GM12878 (cell line): ENCODE measurements around the gene SH3D19. TPM values are rescaled to one million over a fixed set of nuclear protein-coding genes. Genes with fewer than 3 reads are reported as not detected.

Source experiments
- ATAC-seq: fragments of 200-7000 bp; cut with Tn5 transposase; 3 replicates; pipeline ENCODE4 v1.9.1; 2020; ENCODE audit warnings: mild to moderate bottlenecking, moderate library complexity
- BruUV-seq: library from RNA; stranded (reverse); fragments of 400-500 nt; replicated peaks from 2 replicates; lab custom pipeline; 2021; lab: Mats Ljungman, UMichigan
- CTCF ChIA-PET: fragments of 300-600 bp; sonication (Branson Sonifier 250); formaldehyde crosslinking; extraction: SDS; loops from one replicate; lab custom pipeline; 2021; ENCODE audit warnings: inconsistent platforms; lab: Yijun Ruan, JAX
- POLR2A ChIA-PET: fragments of 350-600 bp; formaldehyde crosslinking; extraction: SDS; loops from one replicate; lab custom pipeline; 2021; ENCODE audit warnings: inconsistent platforms; lab: Charles Lee
- RAD21 ChIA-PET: fragments of 300-600 bp; sonication (Branson Sonifier 250); formaldehyde crosslinking; loops from one replicate; lab custom pipeline; 2023; ENCODE audit warnings: antibody characterized with exemption; ENCODE audit not compliant: unreplicated experiment; lab: Charles Lee
- SMC1A ChIA-PET: fragments of 300-600 bp; sonication (Branson Sonifier 250); formaldehyde crosslinking; loops from one replicate; lab custom pipeline; 2023; ENCODE audit not compliant: unreplicated experiment, uncharacterized antibody; lab: Charles Lee
- DNase-seq: peaks from one replicate; pipeline ENCODE4 v3.0.0-alpha.2; 2011; ENCODE audit warnings: low read depth, low spot score
- FAIRE-seq: peaks from 3 replicates; lab custom pipeline; 2011; peaks lifted over from hg19 to GRCh38; lab: Jason Lieb, UNC
- H2AFZ ChIP-seq: 2 replicates; pipeline ENCODE4 v1.6.0; 2011; ENCODE audit warnings: low read depth, low read length, control low read depth; ENCODE audit not compliant: control insufficient read depth
- H3K27ac ChIP-seq: 2 replicates; pipeline ENCODE4 v1.5.1; 2011; ENCODE audit warnings: control low read depth; ENCODE audit not compliant: control insufficient read depth, insufficient read depth
- H3K27me3 ChIP-seq, 2 experiments: replicated peaks in 1 of 2; 2 replicates each; pipeline versions ENCODE4 v1.6.0 to v1.6.1; 2011; ENCODE audit warnings: low read length in 1 of 2; ENCODE audit not compliant: control insufficient read depth in 2 of 2, insufficient read depth in 2 of 2
- H3K36me3 ChIP-seq, 2 experiments: 2 replicates each; pipeline ENCODE4 v1.5.1; 2011; ENCODE audit warnings: low read length in 1 of 2; ENCODE audit not compliant: control insufficient read depth in 2 of 2, insufficient read depth in 2 of 2
- H3K4me1 ChIP-seq: 2 replicates; pipeline ENCODE4 v1.6.1; 2011; ENCODE audit warnings: mild to moderate bottlenecking, low read length, moderate library complexity, mixed read lengths; ENCODE audit not compliant: control insufficient read depth, insufficient read depth
- H3K4me2 ChIP-seq: 2 replicates; pipeline ENCODE4 v1.6.0; 2011; ENCODE audit warnings: control low read depth; ENCODE audit not compliant: control insufficient read depth, insufficient read depth
- H3K4me3 ChIP-seq: fragments of 200-600 bp; sonication (generic); 2 replicates; pipeline ENCODE4 v1.5.1; 2016
- H3K79me2 ChIP-seq: 2 replicates; pipeline ENCODE4 v1.6.0; 2011; ENCODE audit warnings: low read length; ENCODE audit not compliant: control insufficient read depth, insufficient read depth
- H3K9ac ChIP-seq: 2 replicates; pipeline ENCODE4 v1.8.0; 2011; ENCODE audit warnings: low read length, control low read depth, mixed read lengths; ENCODE audit not compliant: control insufficient read depth, insufficient read depth
- H3K9me3 ChIP-seq: replicated peaks from 3 replicates; pipeline ENCODE4 v1.5.1; 2011; ENCODE audit warnings: mild to moderate bottlenecking, low read length; ENCODE audit not compliant: control insufficient read depth, insufficient read depth
- H4K20me1 ChIP-seq: 2 replicates; pipeline ENCODE4 v1.6.0; 2011; ENCODE audit not compliant: control insufficient read depth, insufficient read depth
- ATF2 ChIP-seq: IDR thresholded peaks from 2 replicates; pipeline ENCODE4 v1.6.1; 2012; ENCODE audit warnings: low read length, inconsistent platforms
- BHLHE40 ChIP-seq, 2 experiments: fragments of 450-650 bp in 1 of 2; IDR thresholded peaks; 2 replicates each; pipeline ENCODE4 v1.6.1; 2011 to 2017; ENCODE audit warnings: low read depth in 2 of 2, borderline replicate concordance in 1 of 2, improper control_type of control experiment in 1 of 2, low read length in 1 of 2, mild to moderate bottlenecking in 1 of 2
- CREM ChIP-seq: IDR thresholded peaks from 2 replicates; pipeline ENCODE4 v1.6.1; 2014; ENCODE audit warnings: antibody characterized with exemption, low read depth
- ELK1 ChIP-seq: IDR thresholded peaks from 2 replicates; pipeline ENCODE4 v1.6.1; 2012; ENCODE audit warnings: low read depth, low read length, improper control_type of control experiment
- GATAD2B ChIP-seq: fragments of 450-650 bp; conservative IDR thresholded peaks from 2 replicates; pipeline ENCODE4 v1.6.1; 2017; ENCODE audit warnings: low read depth, mild to moderate bottlenecking, moderate library complexity
- NR2F1 ChIP-seq: fragments of 450-650 bp; conservative IDR thresholded peaks from 2 replicates; pipeline ENCODE4 v1.6.1; 2017; ENCODE audit warnings: mild to moderate bottlenecking
- PAX5 ChIP-seq: IDR thresholded peaks from 2 replicates; pipeline ENCODE4 v1.6.1; 2011; ENCODE audit warnings: low read depth, low read length, borderline replicate concordance
- POLR2AphosphoS5 ChIP-seq: IDR thresholded peaks from 2 replicates; pipeline ENCODE4 v1.6.1; 2011; ENCODE audit warnings: mild to moderate bottlenecking, low read length, inconsistent platforms
- SKIL ChIP-seq: fragments of 450-650 bp; IDR thresholded peaks from 2 replicates; pipeline ENCODE4 v1.6.1; 2017; ENCODE audit warnings: mild to moderate bottlenecking, low read depth, inconsistent platforms; ENCODE audit not compliant: poor library complexity, severe bottlenecking
- SMAD5 ChIP-seq: IDR thresholded peaks from 2 replicates; pipeline ENCODE4 v1.6.1; 2016; ENCODE audit warnings: antibody characterized with exemption, low read depth
- SRF ChIP-seq, 2 experiments: IDR thresholded peaks; 2 replicates each; pipeline ENCODE4 v1.6.1; 2011; ENCODE audit warnings: low read depth in 2 of 2, low read length in 2 of 2, mild to moderate bottlenecking in 1 of 2, moderate library complexity in 1 of 2
- TCF3 ChIP-seq: IDR thresholded peaks from 2 replicates; pipeline ENCODE4 v1.6.1; 2012; ENCODE audit warnings: low read depth, mild to moderate bottlenecking, low read length, borderline replicate concordance; ENCODE audit not compliant: insufficient read depth
- WGBS: methylation state at CpG from one replicate; pipeline ENCODE4 v1.1.6; 2016; ENCODE audit warnings: low lambda C conversion rate; ENCODE audit not compliant: insufficient replicate concordance, insufficient coverage; ENCODE audit errors: missing lambda C conversion rate; 5-methylcytosine and 5-hydroxymethylcytosine counted together
- in situ Hi-C: fragments of 300-500 bp; cut with MboI; formaldehyde crosslinking; loops from 9 replicates; pipeline ENCODE4 v1.14.3; 2018; ENCODE audit warnings: mixed read lengths
- intact Hi-C: fragments of 100-400 bp; cut with micrococcal nuclease; formaldehyde crosslinking; loops from one replicate; pipeline ENCODE4 v1.14.2; 2022; ENCODE audit not compliant: unreplicated experiment
- polyA plus RNA-seq, 11 experiments: library from polyadenylated mRNA; depleted of rRNA in 4 of 11; unstranded in 6 of 11; stranded (reverse) in 5 of 11; fragments of >200 nt; fragmentation: Nextera tagmentation in 4 of 11; fragmentation: Illumina TruSeq in 1 of 11; extraction: Ambion mirVana in 4 of 11; extraction: Trizol in 1 of 11; gene quantifications; 1 replicate in 1 of 11; 2 replicates in 10 of 11; pipeline versions ENCODE4 v1.2.1 to v1.2.3, GENCODE V29; 2011 to 2016; ENCODE audit warnings: inconsistent platforms in 2 of 11, missing spikeins in 2 of 11, low read depth in 1 of 11
- total RNA-seq, 4 experiments: library from RNA; depleted of rRNA in 3 of 4; stranded (reverse); fragments of >200 nt in 3 of 4; fragmentation: Illumina TruSeq in 1 of 4; extraction: Trizol in 1 of 4; gene quantifications; 2 replicates each; pipeline versions ENCODE4 v1.2.1 to v1.2.3, GENCODE V29; 2013 to 2021

The SH3D19 gene
- total and polyA plus RNA-seq, 10 of the 15 experiments (the other 5 are each of a cell fraction or from before 2014, with no cell fraction given) = 0.03 to 6.9 (median 0.33) TPM; not detected in 3

GRCh38 chr4:151324752-151325110 lies 674 bp downstream of the SH3D19 start:
- H3K4me1 ChIP-seq = no peaks in the 10 kb centered on the region
- no peak overlapping the region for H3K4me3 ChIP-seq
- DNase-seq (no peak), ATAC-seq (peak; percentile 48), FAIRE-seq (no peak)
- H3K9ac ChIP-seq = no peak overlapping the region
- ChIA-PET RAD21 (no interaction called here), POLR2A (no interaction called here), CTCF (no interaction called here), SMC1A (no interaction called here)
- peaks cover 10 to 13% of the 10 kb centered on the region in 2 experiments for H3K27me3 ChIP-seq
- H3K9me3 ChIP-seq = no peaks in the 10 kb centered on the region; the same call in 2 of the 3 replicates
- WGBS = 22% methylated on average over 19 of the region's 21 CpGs
- H3K79me2 ChIP-seq = no peaks in the 10 kb centered on the region
- no TSS peak for BruUV-seq
- intact Hi-C loops (no loop called here), in situ Hi-C loops (no loop called here)
- no peaks in the 10 kb centered on the region for H3K36me3 ChIP-seq
- no peaks in the 10 kb centered on the region for H4K20me1 ChIP-seq
- H3K27ac ChIP-seq = no peak overlapping the region
- H3K4me2 ChIP-seq = no peak overlapping the region
- TF ChIP-seq BHLHE40 (IDR thresholded peaks at IDR 0.05; ENCODE audit: borderline replicate concordance in 1 of 2, low read depth in 2 of 2, low read length in 1 of 2) (peak in 1 of 2 experiments; percentile 14; a peak in 1 of 4 replicates), PAX5 (no peak)
- H2AFZ ChIP-seq = no peak overlapping the region

- ChIA-PET CTCF (no interaction called here), POLR2A (no interaction called here), SMC1A (no interaction called here), RAD21 (no interaction called here)
- in situ Hi-C loops = no loop called here
- Histone ChIP-seq H3K27ac (no peak overlapping the region), H2AFZ (no peak overlapping the region), H3K4me2 (no peak overlapping the region), H3K4me1 (no peaks in the 10 kb centered on the region), H3K79me2 (no peaks in the 10 kb centered on the region), H3K4me3 (no peak overlapping the region), H3K36me3 (no peaks in the 10 kb centered on the region), H3K9me3 (no peaks in the 10 kb centered on the region; the same call in 2 of the 3 replicates), H4K20me1 (no peaks in the 10 kb centered on the region), H3K9ac (no peak overlapping the region), H3K27me3 (peaks cover 10 to 13% of the 10 kb centered on the region in 2 experiments)
- BruUV-seq = no TSS peak
- ATAC-seq (no peak), FAIRE-seq (no peak), DNase-seq (no peak)
- intact Hi-C loops = no loop called here
- 78% methylated on average over 10 of the region's 12 CpGs for WGBS
- no peak for TF ChIP-seq GATAD2B
- TF ChIP-seq ATF2 = no peak
- no peak for TF ChIP-seq SRF (IDR thresholded peaks at IDR 0.05; ENCODE audit: low read depth in 2 of 2, low read length in 2 of 2)
- no peak for TF ChIP-seq SKIL
- no peak for TF ChIP-seq POLR2AphosphoS5
- TF ChIP-seq PAX5 = no peak
- no peak for TF ChIP-seq SMAD5
- TF ChIP-seq ELK1 = no peak
- no peak for TF ChIP-seq CREM
- TF ChIP-seq TCF3 = no peak
- no peak for TF ChIP-seq NR2F1
Measured at GRCh38 chr4:151324124-151324751, 1.2 kb downstream of the SH3D19 start.
